Loucy (cell line): ENCODE data around the gene AADAT.

Experiments
- EZH2phosphoT487 ChIP-seq: fragments of 200-600 bp; IDR thresholded peaks from 2 replicates; pipeline ENCODE4 v1.6.1; 2018; ENCODE audit warnings: antibody characterized with exemption, mild to moderate bottlenecking, moderate library complexity, borderline replicate concordance
- TF ChIP-seq, protein P1 (sequence below): fragments of 200-600 bp; sonication (generic); conservative IDR thresholded peaks from 2 replicates; pipeline ENCODE4 v1.5.1; 2014; ENCODE audit warnings: mild to moderate bottlenecking, antibody characterized with exemption, low read length

DNA sequence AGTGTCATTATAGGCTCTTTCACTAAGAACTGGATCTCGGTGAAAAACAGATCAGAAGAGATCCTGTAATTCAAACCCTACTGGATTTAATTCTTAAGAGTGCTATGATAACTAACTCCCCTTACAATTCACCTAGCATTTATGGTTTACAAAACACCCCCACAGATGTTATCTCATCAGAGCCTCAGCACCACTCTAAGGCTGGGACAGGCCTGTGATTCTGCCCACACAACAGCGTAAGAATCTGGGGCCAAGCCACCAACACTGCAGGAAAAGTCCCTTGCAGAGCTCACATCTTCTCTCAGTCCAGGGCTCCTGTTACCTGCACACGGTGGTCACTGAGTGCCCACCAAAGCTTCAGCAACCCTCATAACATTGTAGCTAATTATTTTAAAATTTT, 72.5 kb downstream of the AADAT start:
- TF ChIP-seq, protein P1, sequence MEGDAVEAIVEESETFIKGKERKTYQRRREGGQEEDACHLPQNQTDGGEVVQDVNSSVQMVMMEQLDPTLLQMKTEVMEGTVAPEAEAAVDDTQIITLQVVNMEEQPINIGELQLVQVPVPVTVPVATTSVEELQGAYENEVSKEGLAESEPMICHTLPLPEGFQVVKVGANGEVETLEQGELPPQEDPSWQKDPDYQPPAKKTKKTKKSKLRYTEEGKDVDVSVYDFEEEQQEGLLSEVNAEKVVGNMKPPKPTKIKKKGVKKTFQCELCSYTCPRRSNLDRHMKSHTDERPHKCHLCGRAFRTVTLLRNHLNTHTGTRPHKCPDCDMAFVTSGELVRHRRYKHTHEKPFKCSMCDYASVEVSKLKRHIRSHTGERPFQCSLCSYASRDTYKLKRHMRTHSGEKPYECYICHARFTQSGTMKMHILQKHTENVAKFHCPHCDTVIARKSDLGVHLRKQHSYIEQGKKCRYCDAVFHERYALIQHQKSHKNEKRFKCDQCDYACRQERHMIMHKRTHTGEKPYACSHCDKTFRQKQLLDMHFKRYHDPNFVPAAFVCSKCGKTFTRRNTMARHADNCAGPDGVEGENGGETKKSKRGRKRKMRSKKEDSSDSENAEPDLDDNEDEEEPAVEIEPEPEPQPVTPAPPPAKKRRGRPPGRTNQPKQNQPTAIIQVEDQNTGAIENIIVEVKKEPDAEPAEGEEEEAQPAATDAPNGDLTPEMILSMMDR: no peak
- TF ChIP-seq EZH2phosphoT487: no peak
